GM19025 (cell line): ENCODE data around the gene CHST6.
A peak's percentile ranks its signal among the peaks of the same experiment; 100 is the strongest.
"Not testable (repeated sequence)": the region's sequence is repeated elsewhere in the genome, so short reads cannot be mapped to it uniquely, and the experiment has no call there.

Experiments
- ATAC-seq: cut with Tn5 transposase; IDR thresholded peaks from one replicate; pipeline ENCODE4 v1.9.1; 2021; ENCODE audit warnings: mild to moderate bottlenecking, low read depth, moderate library complexity; ENCODE audit not compliant: unreplicated experiment

CHST6 gene

DNA sequence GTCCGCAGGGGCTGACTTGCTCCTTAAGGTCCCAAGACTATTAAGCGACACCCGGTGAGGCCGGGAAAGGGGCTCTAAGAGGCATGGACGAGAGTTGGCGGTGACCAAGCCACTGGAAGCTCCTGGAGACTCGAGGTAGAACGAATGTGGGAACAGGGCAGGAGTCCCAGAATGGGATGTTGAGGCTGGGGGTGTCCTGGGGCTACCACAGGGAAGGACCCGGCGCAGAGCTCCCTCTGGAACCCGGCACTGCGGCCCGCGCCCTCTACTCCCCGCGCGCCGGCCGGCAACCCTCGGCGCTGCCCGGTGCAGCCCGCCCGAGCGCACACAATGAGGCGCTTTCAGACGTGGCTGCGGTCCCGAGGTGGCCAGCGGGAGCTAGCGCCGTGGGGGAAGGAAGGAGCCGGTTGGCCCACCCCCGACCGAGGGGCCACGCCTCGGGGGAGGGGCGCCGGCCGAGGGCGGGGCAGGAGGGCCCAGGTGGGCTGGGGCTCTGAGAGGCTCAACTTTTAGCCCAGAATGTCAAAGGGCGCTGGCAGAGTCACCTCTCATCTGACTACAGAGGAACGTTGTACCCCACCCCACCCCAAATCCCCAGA, at the start of gene CHST6:
Gene CHST6 (minus strand): TSS at position 366 of the 599 bp plus-strand sequence. CDS start 15,613 bp downstream, outside the sequence.
- no peak for ATAC-seq

DNA sequence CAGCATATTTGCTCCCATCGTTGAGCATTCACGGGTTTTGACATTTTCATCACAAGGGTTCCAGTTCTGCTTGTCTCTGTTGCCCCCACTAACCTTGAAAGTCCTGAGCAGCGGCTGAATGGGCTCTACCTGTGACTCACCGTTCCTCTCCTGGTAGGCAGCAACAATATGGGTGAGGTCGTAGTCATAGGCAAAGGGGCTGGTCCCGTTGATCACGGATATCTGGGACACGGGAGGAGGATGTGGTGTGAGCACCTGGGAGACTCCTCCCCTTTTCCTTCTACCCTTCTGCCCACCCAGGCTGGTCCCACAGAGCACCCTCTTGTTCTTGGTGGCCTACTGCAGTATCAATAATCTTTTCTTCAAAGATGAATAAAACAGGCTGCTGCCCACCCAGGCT, 47.2 kb upstream of the CHST6 start:
- ATAC-seq, result not testable (repeated sequence)

GRCh38 chr16:75541236-75541635, 46.0 kb upstream of the CHST6 start:
- ATAC-seq, result no peak

- ATAC-seq, result not testable (repeated sequence)
Observed at GRCh38 chr16:75538882-75539565, 43.8 kb upstream of the CHST6 start.

GRCh38 chr16:75537776-75538175, 42.5 kb upstream of the CHST6 start:
- no peak for ATAC-seq

DNA sequence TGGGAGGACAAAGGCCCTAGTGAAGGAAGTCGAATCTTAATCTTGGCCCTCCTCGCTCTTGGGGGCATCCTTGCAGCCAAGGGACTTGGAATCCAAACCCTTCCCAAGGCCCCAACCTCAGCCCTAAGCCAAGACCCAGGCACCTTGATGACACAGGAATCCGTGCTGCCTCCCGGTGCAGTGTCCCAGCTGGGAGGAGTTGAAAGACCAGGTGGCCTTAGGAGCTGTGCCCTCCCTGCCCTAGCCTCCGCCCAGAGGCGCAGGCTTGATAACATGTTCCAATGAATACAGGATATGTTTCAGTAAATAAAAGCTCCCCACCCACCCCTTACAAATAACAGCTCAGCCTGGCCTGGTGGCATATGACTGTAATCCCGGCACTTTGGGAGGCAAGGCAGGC, 40.7 kb upstream of the CHST6 start, which contains the start of gene CHST5:
Gene CHST5 (minus strand): TSS at position 208 of the 400 bp plus-strand sequence. CDS start 5,724 bp downstream, outside the sequence.
- ATAC-seq, result no peak

- no peak for ATAC-seq
Observed at GRCh38 chr16:75535211-75535843, 40.1 kb upstream of the CHST6 start.

DNA sequence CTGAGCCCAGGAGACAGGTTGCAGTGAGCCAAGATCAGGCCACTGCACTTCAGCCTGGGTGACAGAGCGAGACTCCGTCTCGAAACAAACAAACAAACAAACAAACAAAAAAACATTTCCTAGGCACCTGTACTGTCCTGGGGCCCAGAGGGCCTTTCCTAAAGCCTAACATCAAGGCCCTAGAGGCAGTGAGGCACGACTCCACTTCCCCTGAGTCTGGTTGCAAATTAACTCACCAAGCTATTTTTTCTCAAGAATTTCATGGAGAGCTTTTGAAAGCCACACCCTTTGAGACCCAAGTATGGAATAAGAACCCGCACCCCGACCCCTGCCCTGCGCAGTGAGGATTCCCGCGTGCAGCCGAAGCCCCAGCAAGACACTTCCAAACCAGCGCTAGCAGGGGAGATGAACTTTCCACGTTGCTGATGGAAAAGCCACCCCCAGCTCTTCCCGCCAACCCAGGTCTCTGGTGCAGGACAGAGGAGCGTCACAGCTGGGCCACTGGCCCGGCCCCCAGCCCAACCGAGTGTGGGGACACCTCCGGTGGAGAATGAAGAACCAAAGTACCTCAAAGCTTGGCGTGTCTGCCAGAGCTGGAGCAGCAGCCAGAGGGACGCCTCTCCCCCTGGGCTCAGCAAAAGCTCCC, 39.4 kb upstream of the CHST6 start:
- no peak for ATAC-seq

GRCh38 chr16:75532791-75533190, 37.5 kb upstream of the CHST6 start:
- ATAC-seq, result no peak

- ATAC-seq, result no peak
Observed at GRCh38 chr16:75532142-75532765, 37.0 kb upstream of the CHST6 start.

GRCh38 chr16:75529959-75530358, 34.7 kb upstream of the CHST6 start:
- ATAC-seq, result no peak

DNA sequence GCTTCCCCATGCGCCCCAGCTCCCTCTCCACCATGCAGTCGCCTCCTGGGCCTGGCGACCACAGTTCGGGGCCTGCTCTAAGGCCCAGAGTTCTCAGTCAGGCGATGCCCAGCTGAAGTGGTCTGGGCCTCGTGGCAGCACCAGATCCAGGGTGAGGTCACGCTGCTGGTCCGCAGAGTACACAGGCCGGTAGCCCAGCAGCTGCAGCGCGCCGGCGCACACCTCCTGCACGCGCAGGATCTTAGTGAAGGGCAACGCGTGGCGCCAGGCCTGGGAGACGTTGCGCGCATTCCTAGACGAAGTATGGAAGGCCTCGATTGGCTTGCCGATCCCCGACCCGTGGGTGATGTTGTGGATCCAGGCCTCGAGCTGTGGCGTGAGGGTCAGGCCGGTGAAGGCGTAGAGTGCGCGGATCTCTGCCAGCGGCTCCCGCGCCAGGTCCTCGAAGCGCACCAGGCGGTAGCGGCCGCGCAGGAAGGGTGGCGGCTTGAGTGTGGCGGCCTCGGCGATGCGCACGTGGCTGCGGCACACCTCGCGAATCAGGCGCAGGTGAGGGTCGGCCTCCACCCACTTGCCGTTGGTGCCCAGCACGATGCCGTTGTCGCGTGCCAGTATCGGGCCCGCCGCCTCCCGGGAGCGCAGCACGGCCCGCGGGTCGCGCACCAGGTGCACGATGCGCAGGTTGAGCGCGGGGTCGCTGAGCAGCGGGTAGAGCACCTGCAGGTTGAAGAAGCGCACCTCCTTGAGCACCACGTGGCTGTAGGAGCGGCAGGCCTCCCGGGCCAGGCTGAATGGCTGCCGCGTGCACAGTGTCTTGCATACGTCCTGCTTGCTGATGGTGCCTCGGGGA, 34.0 kb upstream of the CHST6 start:
- no peak for ATAC-seq

GRCh38 chr16:75527825-75528299, 32.6 kb upstream of the CHST6 start:
- no peak for ATAC-seq

DNA sequence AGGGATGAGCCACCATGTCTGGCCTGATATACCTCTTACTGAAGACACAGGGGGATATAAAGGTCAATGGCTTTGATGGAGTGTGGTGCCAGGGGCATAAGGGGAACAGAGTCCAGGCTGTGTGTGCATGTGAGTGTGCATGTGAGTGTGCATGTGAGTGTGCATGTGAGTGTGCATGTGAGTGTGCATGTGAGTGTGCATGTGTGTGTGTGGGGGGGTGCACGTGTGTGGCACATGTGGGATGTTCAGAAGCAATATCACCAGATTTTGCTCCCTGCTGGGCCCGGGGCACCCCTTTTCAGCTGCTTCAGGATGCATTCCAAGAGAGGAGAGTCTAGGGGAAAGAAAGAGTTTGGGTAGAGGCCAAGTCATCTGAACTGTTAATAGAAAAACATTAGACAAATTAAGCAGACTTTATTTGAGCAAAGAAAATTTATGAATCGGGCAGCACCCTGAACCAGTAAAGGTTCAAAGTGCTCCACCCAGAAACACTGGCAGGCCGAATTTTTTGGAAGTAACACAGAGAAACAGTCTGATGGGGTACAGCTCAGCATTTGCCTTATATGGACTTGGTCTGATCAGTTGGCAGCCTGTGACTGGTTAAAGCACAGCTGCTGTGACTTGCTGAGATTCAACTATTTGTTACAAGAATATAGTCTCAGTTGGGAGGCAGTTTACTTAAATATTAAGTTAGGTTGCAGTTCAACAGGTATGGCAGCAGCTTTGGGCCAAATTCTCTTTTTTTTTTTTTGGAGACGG, 31.0 kb upstream of the CHST6 start:
- ATAC-seq, result no peak

DNA sequence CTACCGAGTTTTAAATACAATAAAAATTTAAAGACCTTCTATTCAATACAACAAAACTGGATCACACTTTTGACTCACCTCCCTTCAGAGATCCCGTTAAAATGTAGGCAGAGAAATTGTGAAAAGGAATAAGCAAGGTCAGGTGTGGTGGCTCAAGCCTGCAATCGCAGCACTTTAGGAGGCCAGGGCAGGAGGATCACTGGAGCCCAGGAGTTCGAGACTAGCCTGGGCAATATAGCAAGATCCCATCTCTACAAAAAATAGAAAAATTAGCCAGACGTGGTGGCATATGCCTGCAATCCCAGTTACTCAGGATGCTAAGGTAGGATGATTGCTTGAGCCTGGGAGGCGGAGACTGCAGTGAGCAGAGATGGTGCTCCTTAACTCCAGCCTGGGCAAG, 23.9 kb upstream of the CHST6 start:
- no peak for ATAC-seq

DNA sequence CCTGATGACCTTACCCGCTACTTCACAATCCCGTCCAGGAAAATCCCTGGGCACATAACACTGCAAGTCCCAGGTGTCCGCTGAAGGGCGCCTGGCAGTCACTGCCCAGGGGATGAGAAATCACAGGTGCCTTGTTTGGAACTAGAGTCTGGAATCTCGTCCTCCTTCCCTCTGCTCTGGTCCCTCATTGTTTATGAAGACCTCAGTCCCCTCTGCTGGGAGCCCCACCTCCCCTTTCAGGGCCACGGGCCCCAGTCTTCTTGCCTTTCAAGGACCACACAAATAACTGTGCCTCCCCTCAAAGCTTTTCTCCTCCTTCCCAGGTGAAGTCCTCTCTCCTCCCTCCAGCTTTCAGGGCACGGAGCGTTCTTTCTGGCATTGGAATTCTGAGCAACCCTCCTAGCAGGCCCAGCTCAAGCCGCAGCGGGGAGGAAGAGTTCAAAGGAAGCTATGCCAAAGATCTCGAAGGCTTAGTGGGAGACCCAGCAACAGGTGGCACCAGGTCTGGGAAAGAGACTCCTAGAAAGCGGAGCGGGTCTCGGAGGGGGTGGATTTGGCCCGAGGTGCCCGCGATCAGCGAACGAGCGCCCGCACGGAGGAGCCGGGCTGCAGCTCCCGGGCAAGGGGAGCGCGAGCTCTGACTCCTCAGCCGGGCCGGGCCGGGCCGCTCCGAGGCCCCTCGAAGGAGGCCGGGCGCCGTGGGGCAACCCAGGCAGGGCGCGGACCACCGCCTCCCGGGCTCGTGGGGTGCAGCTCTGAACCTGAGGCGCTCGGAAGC, 21.1 kb upstream of the CHST6 start:
- ATAC-seq, result peak; percentile 16

DNA sequence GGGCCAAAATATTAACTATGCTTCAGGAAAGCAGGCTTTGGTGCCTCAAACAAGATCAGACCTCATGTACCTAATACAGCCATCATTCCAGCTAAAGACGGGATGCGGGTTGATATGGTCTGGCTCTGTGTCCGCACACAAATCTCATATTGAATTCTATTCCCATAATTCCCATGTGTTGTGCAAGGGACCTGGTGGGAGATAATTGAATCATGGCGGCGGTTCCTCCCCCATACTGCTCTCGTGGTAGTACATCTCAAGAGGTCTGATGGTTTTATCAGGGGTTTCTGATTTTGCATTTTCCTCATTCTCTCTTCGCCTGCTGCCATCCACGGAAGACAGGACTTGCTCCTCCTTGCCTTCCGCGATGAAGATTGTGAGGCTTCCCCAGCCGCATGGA, 19.1 kb upstream of the CHST6 start:
- no peak for ATAC-seq

- ATAC-seq, result no peak
Observed at GRCh38 chr16:75506574-75506973, 11.3 kb upstream of the CHST6 start.
